Coronary artery (tissue), 2 donors: Measurements from ENCODE around the gene SULT1C3.
"Not testable (repeated sequence)": the region's sequence is repeated elsewhere in the genome, so short reads cannot be mapped to it uniquely, and the experiment has no call there.

Source experiments
- DNase-seq: peaks from one replicate; pipeline ENCODE4 v3.0.0-alpha.2; 2017; ENCODE audit warnings: low spot score
- H3K27ac ChIP-seq, 2 donors: fragments of 200-600 bp; sonication (generic); one replicate each; pipeline ENCODE4 v1.5.1; 2016 to 2019
- H3K4me3 ChIP-seq: fragments of 200-600 bp; sonication (generic); 2 replicates; pipeline ENCODE4 v1.5.1; 2016; ENCODE audit warnings: mild to moderate bottlenecking, moderate library complexity
- CTCF ChIP-seq: fragments of 200-600 bp; sonication (generic); IDR thresholded peaks from one replicate; pipeline ENCODE4 v1.5.1; 2019; ENCODE audit warnings: antibody characterized with exemption

The SULT1C3 gene

GRCh38 chr2:108271691-108272253 is 32.0 kb downstream of the SULT1C3 start:
- Histone ChIP-seq H3K27ac (peak overlapping the region in 1 of 2 donors; percentile 15), H3K4me3 (no peak overlapping the region)
- DNase-seq, result no peak
- no peak for TF ChIP-seq CTCF

GRCh38 chr2:108278631-108279030 is 38.9 kb downstream of the SULT1C3 start:
- TF ChIP-seq CTCF, result no peak
- no peak overlapping the region for H3K4me3 ChIP-seq
- DNase-seq, result no peak
- H3K27ac ChIP-seq, result no peak overlapping the region

GRCh38 chr2:108279468-108279867 is 39.7 kb downstream of the SULT1C3 start:
- no peak for TF ChIP-seq CTCF
- DNase-seq, result no peak
- no peak overlapping the region for H3K27ac ChIP-seq
- no peak overlapping the region for H3K4me3 ChIP-seq

- no peak for TF ChIP-seq CTCF
- Histone ChIP-seq H3K4me3 (no peak overlapping the region), H3K27ac (no peak overlapping the region)
- DNase-seq, result no peak
Measured at GRCh38 chr2:108280466-108280865, 40.7 kb downstream of the SULT1C3 start.

GRCh38 chr2:108284566-108284965 is 44.8 kb downstream of the SULT1C3 start:
- DNase-seq, H3K4me3 ChIP-seq, H3K27ac ChIP-seq: not testable (repeated sequence)

- no peak overlapping the region for H3K4me3 ChIP-seq
- no peak for TF ChIP-seq CTCF
- H3K27ac ChIP-seq, result no peak overlapping the region
- DNase-seq, result no peak
Measured at GRCh38 chr2:108285616-108286015, 45.8 kb downstream of the SULT1C3 start.

- Histone ChIP-seq H3K4me3 (no peak overlapping the region), H3K27ac (no peak overlapping the region)
- TF ChIP-seq CTCF, result no peak
- DNase-seq, result no peak
Measured at GRCh38 chr2:108287169-108287568, 47.4 kb downstream of the SULT1C3 start.
